Type B pancreatic cell (in vitro differentiated cells): Measurements from ENCODE around the gene UFC1. TPM values are rescaled to one million over a fixed set of nuclear protein-coding genes. Genes with fewer than 3 reads are reported as not detected.

Source experiments
- DNase-seq: peaks from one replicate; pipeline ENCODE4 v3.0.0; 2021; ENCODE audit warnings: mixed read lengths; ENCODE audit not compliant: unreplicated experiment; ENCODE audit errors: extremely low spot score
- H3K27ac Mint-ChIP-seq: 2 replicates; pipeline ENCODE4 v1.8.0; 2021; ENCODE audit warnings: mild to moderate bottlenecking, mixed read lengths
- H3K27me3 Mint-ChIP-seq: 2 replicates; pipeline ENCODE4 v1.8.0; 2021; ENCODE audit warnings: mixed read lengths
- H3K36me3 Mint-ChIP-seq: 2 replicates; pipeline ENCODE4 v1.8.0; 2021; ENCODE audit warnings: mixed read lengths
- H3K4me1 Mint-ChIP-seq: one replicate; pipeline ENCODE4 v1.8.0; 2021; ENCODE audit warnings: mixed read lengths; ENCODE audit not compliant: unreplicated experiment
- H3K4me3 Mint-ChIP-seq: 2 replicates; pipeline ENCODE4 v1.8.0; 2021; ENCODE audit warnings: mild to moderate bottlenecking, mixed read lengths
- H3K9me3 Mint-ChIP-seq: 2 replicates; pipeline ENCODE4 v1.8.0; 2021; ENCODE audit warnings: mixed read lengths
- total RNA-seq: library from RNA; stranded (reverse); gene quantifications from 2 replicates; pipeline ENCODE4 v1.2.1, GENCODE V29; 2021; ENCODE audit warnings: low replicate concordance
- TF ChIP-seq, protein P1 (sequence below): fragments of 200-600 bp; sonication (generic); conservative IDR thresholded peaks from 2 replicates; pipeline ENCODE4 v1.5.0; 2021; ENCODE audit warnings: antibody characterized with exemption, mild to moderate bottlenecking

The UFC1 gene
- total RNA-seq, 1 donor from 2014 or later, result 90.3 TPM

DNA sequence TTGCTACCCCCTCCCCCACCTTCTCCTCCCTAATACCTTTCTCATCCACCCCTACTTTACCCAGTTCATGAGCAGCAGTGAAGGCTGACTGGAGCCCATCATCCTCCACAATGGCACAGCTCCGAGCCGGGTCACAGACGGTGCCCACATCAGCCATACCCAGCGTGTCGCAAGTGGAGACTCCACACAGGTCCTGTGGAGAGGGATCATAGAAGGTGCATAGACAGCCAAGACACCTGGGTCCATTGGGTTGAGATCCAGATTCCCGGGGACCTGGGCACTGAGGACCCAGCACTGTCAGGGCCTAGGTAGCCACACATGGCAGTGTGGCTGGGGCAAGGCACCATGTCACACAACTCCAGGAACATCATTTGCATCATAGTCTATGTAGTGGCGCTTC lies 42.3 kb downstream of the UFC1 start:
- H3K4me1 Mint-ChIP-seq, result peaks cover 24% of the 10 kb centered on the region
- H3K27me3 Mint-ChIP-seq, result peaks cover 9% of the 10 kb centered on the region

DNA sequence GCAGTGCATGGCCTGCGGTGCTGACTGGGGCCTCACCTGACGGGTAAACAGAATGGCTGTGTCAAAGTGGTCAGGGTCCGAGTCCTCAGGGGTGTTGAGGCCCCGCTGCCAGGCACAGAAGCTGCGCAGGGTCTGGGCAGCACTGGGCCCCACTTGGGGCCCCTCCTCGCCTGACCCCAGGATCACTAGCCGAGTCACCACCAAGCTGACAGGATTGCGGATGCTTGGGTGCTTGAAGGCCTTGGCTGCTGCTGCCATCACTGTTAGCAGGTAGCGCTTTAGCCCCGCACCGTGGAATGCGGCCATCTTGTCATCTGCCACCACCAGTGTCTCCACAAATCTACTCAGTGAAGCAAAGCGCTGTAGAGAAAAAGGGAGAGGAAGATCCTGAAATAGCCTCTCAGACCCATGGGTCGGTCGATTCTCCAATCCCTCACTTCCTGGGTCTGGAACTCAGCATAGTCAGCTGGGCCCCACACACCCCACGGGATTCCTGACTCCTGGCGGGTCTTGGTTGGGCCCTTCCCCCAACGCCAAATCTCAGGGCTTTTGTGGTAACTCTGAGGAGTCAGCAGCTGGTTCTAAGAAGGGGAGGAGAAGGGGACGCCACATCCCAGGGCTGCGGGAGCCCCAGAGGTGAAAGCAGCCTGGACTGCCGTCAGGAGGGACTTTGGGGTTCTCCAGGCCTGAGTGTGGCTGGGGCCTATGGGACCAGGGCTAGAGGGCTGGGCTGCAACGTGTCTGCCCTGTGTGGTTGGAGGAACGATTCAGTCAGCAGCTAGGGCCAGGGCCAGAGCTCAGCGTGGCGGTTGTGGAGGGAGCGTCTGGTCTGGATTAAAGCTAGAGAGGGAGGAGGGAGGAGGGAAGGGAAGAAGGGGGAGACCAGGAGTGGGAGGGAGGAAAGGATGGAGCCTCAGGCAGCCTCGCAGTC lies 43.0 kb downstream of the UFC1 start:
- H3K9me3 Mint-ChIP-seq, result no peaks in the 10 kb centered on the region
- peaks cover 31% of the 10 kb centered on the region for H3K4me1 Mint-ChIP-seq
- DNase-seq, result no peak
- H3K27ac Mint-ChIP-seq, result peak overlapping the region; percentile 48
- peak overlapping the region; percentile 70 for H3K4me3 Mint-ChIP-seq
- H3K27me3 Mint-ChIP-seq, result peaks cover 9% of the 10 kb centered on the region
- TF ChIP-seq, protein P1, sequence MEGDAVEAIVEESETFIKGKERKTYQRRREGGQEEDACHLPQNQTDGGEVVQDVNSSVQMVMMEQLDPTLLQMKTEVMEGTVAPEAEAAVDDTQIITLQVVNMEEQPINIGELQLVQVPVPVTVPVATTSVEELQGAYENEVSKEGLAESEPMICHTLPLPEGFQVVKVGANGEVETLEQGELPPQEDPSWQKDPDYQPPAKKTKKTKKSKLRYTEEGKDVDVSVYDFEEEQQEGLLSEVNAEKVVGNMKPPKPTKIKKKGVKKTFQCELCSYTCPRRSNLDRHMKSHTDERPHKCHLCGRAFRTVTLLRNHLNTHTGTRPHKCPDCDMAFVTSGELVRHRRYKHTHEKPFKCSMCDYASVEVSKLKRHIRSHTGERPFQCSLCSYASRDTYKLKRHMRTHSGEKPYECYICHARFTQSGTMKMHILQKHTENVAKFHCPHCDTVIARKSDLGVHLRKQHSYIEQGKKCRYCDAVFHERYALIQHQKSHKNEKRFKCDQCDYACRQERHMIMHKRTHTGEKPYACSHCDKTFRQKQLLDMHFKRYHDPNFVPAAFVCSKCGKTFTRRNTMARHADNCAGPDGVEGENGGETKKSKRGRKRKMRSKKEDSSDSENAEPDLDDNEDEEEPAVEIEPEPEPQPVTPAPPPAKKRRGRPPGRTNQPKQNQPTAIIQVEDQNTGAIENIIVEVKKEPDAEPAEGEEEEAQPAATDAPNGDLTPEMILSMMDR, result no peak
- no peaks in the 10 kb centered on the region for H3K36me3 Mint-ChIP-seq

More for the DNA sequence above, 42.3 kb downstream of the UFC1 start:
- no peaks in the 10 kb centered on the region for H3K9me3 Mint-ChIP-seq
- no peaks in the 10 kb centered on the region for H3K36me3 Mint-ChIP-seq
- TF ChIP-seq, protein P1, result no peak
- no peak for DNase-seq
- no peak overlapping the region for H3K27ac Mint-ChIP-seq
- H3K4me3 Mint-ChIP-seq, result no peak overlapping the region

DNA sequence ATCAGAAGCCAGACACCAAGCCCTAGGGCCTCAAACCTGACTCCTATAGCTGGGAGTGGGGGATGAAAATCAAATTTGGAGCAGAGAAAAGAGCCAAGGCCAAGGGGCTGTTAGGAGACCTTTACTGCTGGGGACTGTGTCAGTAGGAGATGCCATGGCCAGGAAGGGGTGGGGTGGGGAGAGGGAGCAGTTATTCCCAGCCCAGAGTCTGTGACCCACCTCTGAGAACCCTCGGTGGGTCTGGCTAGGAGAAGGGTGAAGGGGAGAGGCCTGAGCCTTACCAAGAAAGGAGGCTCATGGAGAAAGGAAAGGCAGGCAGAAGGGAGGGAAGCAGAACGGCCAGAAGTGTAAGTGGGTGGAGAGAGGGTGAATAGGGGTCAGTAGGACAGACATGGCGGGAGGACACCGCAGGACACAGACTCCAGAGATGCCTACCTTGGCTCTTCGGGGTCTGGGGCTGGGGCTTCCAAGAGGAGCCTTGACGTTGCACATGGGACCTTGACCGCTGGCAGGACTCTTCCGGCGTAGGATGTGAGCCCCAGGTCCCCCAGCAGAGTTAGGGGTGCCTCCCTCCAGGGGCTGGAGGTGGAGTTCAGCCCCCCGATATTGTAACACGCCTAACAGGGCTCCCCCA lies 43.9 kb downstream of the UFC1 start:
- peaks cover 9% of the 10 kb centered on the region for H3K27me3 Mint-ChIP-seq
- H3K4me3 Mint-ChIP-seq, result peak overlapping the region; percentile 72
- TF ChIP-seq, protein P1, result no peak
- no peaks in the 10 kb centered on the region for H3K36me3 Mint-ChIP-seq
- H3K9me3 Mint-ChIP-seq, result no peaks in the 10 kb centered on the region
- peak overlapping the region; percentile 48 for H3K27ac Mint-ChIP-seq
- DNase-seq, result no peak
- peaks cover 29% of the 10 kb centered on the region for H3K4me1 Mint-ChIP-seq

DNA sequence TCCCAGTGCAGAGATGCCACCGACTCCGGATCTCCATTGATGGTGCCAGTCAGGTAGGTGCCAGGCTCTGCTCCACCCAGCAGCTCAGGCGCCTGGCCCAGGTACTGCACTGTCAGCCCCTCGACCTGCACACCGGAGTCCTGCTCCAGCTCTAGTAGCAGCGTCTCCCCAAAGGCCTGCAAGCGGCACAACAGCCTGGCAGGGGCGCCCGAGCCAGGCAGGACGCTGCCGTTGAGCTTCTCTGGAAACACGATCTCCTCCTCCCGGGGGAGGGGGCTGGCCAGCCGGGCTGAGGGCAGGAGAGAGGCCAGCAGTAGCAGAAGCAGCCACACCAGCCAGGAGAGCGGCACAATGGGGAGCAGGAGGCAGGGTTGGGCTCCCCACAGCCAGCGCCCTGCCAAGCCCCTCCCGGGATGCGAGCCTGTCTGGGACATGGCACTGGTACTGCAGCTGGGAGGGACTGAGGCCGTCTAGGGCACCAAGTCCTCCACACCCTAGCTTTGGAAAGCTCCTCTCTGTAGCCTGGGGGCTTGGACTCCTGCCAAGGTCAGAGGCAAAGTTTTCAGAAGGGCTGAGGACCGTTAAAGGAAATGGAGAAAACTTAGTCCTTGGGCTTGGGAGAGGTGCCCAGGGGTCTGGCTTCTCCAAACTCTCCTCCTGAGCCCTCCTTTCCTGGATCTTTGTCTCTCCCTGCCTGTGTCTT lies 44.6 kb downstream of the UFC1 start:
- peak overlapping the region; percentile 76 for H3K4me3 Mint-ChIP-seq
- no peaks in the 10 kb centered on the region for H3K9me3 Mint-ChIP-seq
- H3K27ac Mint-ChIP-seq, result peak overlapping the region; percentile 50
- TF ChIP-seq, protein P1, result no peak
- peaks cover 9% of the 10 kb centered on the region for H3K27me3 Mint-ChIP-seq
- H3K36me3 Mint-ChIP-seq, result no peaks in the 10 kb centered on the region
- peaks cover 27% of the 10 kb centered on the region for H3K4me1 Mint-ChIP-seq
- no peak for DNase-seq

DNA sequence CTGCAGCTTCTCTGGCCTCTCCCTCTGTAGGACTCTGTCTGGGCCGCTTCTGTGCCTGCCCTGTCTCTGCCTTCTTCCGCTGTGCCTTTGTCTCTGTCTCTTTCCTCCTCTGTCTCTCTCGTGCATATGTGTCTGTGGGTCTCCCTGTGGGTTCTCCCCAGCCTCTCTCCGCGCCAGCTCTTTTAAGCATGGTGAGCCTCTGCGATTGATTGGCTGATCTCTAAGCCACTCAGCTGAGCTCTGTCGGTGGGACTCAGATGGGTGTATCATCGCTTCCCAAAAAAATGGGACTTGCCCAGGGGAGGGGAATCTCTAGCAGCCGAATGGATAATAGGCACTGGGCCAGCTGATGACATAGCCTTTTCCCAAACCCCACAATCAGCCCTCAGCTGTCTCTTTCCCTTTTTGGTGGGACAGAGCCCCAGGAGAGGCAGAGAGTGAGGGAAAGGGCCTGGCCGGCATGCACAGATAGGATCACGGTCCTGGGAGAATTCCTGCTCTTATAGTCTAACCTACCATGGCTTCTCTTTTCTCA lies 45.2 kb downstream of the UFC1 start, which contains the start of gene ADAMTS4:
ADAMTS4 (minus strand) TSS at position 158 of the 535 bp plus-strand sequence. CDS start 427 bp downstream, outside the sequence.
- TF ChIP-seq, protein P1, result no peak
- no peak for DNase-seq
- H3K27ac Mint-ChIP-seq, result peak within 1 kb of the TSS; percentile 50
- H3K36me3 Mint-ChIP-seq, result peaks cover under 1% of the 10 kb centered on the region
- peak within 1 kb of the TSS; percentile 76 for H3K4me3 Mint-ChIP-seq
- H3K9me3 Mint-ChIP-seq, result no peaks in the 10 kb centered on the region
- H3K27me3 Mint-ChIP-seq, result peaks cover 9% of the 10 kb centered on the region
- peaks cover 27% of the 10 kb centered on the region for H3K4me1 Mint-ChIP-seq
